ENCODE data around the gene ZNF740.
A peak's percentile ranks its signal among the peaks of the same experiment; 100 is the strongest.

The ZNF740 gene

GRCh38 chr12:53214687-53215455, 34.3 kb downstream of the ZNF740 start:
- DNase-seq = no peak

- DNase-seq = no peak
Measured at GRCh38 chr12:53215497-53215896, 35.0 kb downstream of the ZNF740 start.

- DNase-seq = no peak
Measured at GRCh38 chr12:53217051-53217930, 36.8 kb downstream of the ZNF740 start.

GRCh38 chr12:53217931-53218307, 37.4 kb downstream of the ZNF740 start:
- no peak for DNase-seq

GRCh38 chr12:53218551-53219291, 38.2 kb downstream of the ZNF740 start:
- DNase-seq = no peak

GRCh38 chr12:53219292-53219955, 38.9 kb downstream of the ZNF740 start:
- no peak for DNase-seq

GRCh38 chr12:53219956-53220693, 39.6 kb downstream of the ZNF740 start:
- no peak for DNase-seq

- DNase-seq = peak; percentile 61
Measured at GRCh38 chr12:53220694-53221202, 40.2 kb downstream of the ZNF740 start.

- DNase-seq = no peak
Measured at GRCh38 chr12:53221203-53222080, 40.9 kb downstream of the ZNF740 start.

GRCh38 chr12:53222170-53222721, 41.7 kb downstream of the ZNF740 start:
- no peak for DNase-seq

- DNase-seq = no peak
Measured at GRCh38 chr12:53222806-53223261, 42.3 kb downstream of the ZNF740 start.

- no peak for DNase-seq
Measured at GRCh38 chr12:53223389-53224060, 43.0 kb downstream of the ZNF740 start.

- no peak for DNase-seq
Measured at GRCh38 chr12:53224061-53224896, 43.8 kb downstream of the ZNF740 start.

- no peak for DNase-seq
Measured at GRCh38 chr12:53224897-53225634, 44.5 kb downstream of the ZNF740 start.

- DNase-seq = no peak
Measured at GRCh38 chr12:53225635-53226424, 45.3 kb downstream of the ZNF740 start.

GRCh38 chr12:53226815-53227214, 46.3 kb downstream of the ZNF740 start:
- no peak for DNase-seq

- no peak for DNase-seq
Measured at GRCh38 chr12:53227341-53227740, 46.8 kb downstream of the ZNF740 start.
